GM13976 (cell line): ENCODE measurements around the gene IQSEC3.
"Not testable (repeated sequence)": the region's sequence is repeated elsewhere in the genome, so short reads cannot be mapped to it uniquely, and the experiment has no call there.

Experiments used
- DNase-seq: peaks from one replicate; pipeline ENCODE4 v3.0.0; 2012; ENCODE audit warnings: low spot score
- CTCF ChIP-seq: IDR thresholded peaks from 2 replicates; pipeline ENCODE4 v1.5.1; 2012; ENCODE audit warnings: borderline replicate concordance, mild to moderate bottlenecking; ENCODE audit not compliant: insufficient read depth; ENCODE audit errors: extremely low read depth, missing control alignments, control extremely low read depth
- in situ Hi-C: fragments of 300-500 bp; cut with MboI; formaldehyde crosslinking; loops from one replicate; pipeline ENCODE4 v1.12.0; 2022; ENCODE audit warnings: low sequenced_read_pairs, mixed read lengths, inconsistent platforms; ENCODE audit not compliant: unreplicated experiment

Gene IQSEC3

GRCh38 chr12:131008-131407, 64.4 kb downstream of the IQSEC3 start:
- in situ Hi-C loops = no loop called here
- DNase-seq = no peak
- TF ChIP-seq CTCF = no peak

GRCh38 chr12:131732-132495, 65.3 kb downstream of the IQSEC3 start:
- in situ Hi-C loops = no loop called here
- no peak for DNase-seq
- TF ChIP-seq CTCF = no peak

- DNase-seq, in situ Hi-C loops: not testable (repeated sequence)
Measured at GRCh38 chr12:133616-134232, 67.2 kb downstream of the IQSEC3 start.

- in situ Hi-C loops = no loop called here
- TF ChIP-seq CTCF = no peak
- DNase-seq = no peak
Measured at GRCh38 chr12:135138-135537, 68.6 kb downstream of the IQSEC3 start.

GRCh38 chr12:138171-138897, 71.8 kb downstream of the IQSEC3 start:
- in situ Hi-C loops = no loop called here
- DNase-seq = no peak
- no peak for TF ChIP-seq CTCF

- in situ Hi-C loops = no loop called here
- TF ChIP-seq CTCF = no peak
- DNase-seq = no peak
Measured at GRCh38 chr12:138898-139534, 72.4 kb downstream of the IQSEC3 start.
